Measurements from ENCODE around the gene TLX1.

The TLX1 gene

GRCh38 chr10:101130984-101131961, at the start of gene TLX1:
TSS of gene TLX1 (plus strand) at chr10:101131300. CDS start at chr10:101131542, 242 bp downstream.
- H3K4me1 ChIP-seq (ENCODE audit: control insufficient read depth, insufficient read depth, low read length) = peaks cover 17% of the 10 kb centered on the region
- H3K4me3 ChIP-seq (ENCODE audit: low read depth, low read length) = peak within 1 kb of the TSS; percentile 51
- H3K27ac ChIP-seq (ENCODE audit: extremely low read depth, low read depth, low read length) = peak within 1 kb of the TSS; percentile 87
- H3K36me3 ChIP-seq (ENCODE audit: control insufficient read depth in 2 of 2, insufficient read depth in 1 of 2, low read length in 2 of 2) = no peaks in the 10 kb centered on the region
- ChIA-PET CTCF (interaction anchor here (0.6 to 19.6 kb wide), 5 partner anchors 11 to 363 kb away, joined by 3 to 506 read pairs (median 4); partner anchors contain the start of gene KAZALD1), POLR2A (interaction anchor here (0.6 to 1.5 kb wide), 6 partner anchors 10 to 1319 kb away, joined by 3 to 6 read pairs (median 4); no protein-coding TSS in a partner anchor)
- no peaks in the 10 kb centered on the region for H3K9me3 ChIP-seq (ENCODE audit: control insufficient read depth, insufficient read depth, low read depth, low read length)
- no peak for TF ChIP-seq ZNF623 (tag by site-specific recombination; IDR thresholded peaks at IDR 0.05)
- TF ChIP-seq, protein P1, sequence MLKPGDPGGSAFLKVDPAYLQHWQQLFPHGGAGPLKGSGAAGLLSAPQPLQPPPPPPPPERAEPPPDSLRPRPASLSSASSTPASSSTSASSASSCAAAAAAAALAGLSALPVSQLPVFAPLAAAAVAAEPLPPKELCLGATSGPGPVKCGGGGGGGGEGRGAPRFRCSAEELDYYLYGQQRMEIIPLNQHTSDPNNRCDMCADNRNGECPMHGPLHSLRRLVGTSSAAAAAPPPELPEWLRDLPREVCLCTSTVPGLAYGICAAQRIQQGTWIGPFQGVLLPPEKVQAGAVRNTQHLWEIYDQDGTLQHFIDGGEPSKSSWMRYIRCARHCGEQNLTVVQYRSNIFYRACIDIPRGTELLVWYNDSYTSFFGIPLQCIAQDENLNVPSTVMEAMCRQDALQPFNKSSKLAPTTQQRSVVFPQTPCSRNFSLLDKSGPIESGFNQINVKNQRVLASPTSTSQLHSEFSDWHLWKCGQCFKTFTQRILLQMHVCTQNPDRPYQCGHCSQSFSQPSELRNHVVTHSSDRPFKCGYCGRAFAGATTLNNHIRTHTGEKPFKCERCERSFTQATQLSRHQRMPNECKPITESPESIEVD (tag by site-specific recombination; IDR thresholded peaks at IDR 0.05) = peak; percentile 87
- TF ChIP-seq KLF16 (tag by site-specific recombination; IDR thresholded peaks at IDR 0.05) = peak; percentile 23; the same call in 1 of the 2 replicates
- TF ChIP-seq, protein P2, sequence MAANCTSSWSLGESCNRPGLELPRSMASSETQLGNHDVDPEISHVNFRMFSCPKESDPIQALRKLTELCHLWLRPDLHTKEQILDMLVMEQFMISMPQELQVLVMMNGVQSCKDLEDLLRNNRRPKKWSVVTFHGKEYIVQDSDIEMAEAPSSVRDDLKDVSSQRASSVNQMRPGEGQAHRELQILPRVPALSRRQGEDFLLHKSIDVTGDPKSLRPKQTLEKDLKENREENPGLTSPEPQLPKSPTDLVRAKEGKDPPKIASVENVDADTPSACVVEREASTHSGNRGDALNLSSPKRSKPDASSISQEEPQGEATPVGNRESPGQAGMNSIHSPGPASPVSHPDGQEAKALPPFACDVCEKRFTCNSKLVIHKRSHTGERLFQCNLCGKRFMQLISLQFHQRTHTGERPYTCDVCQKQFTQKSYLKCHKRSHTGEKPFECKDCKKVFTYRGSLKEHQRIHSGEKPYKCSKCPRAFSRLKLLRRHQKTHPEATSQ (tag by site-specific recombination; IDR thresholded peaks at IDR 0.05) = no peak
- TF ChIP-seq ZNF548 (tag by site-specific recombination; IDR thresholded peaks at IDR 0.05) = no peak
- TF ChIP-seq ZNF341 (tag by site-specific recombination; IDR thresholded peaks at IDR 0.05; ENCODE audit: low read depth) = peak; percentile 91
- peak; percentile 77; the same call in 1 of the 2 replicates for TF ChIP-seq BCL11B (tag by site-specific recombination; IDR thresholded peaks at IDR 0.05; ENCODE audit: low read depth)
- TF ChIP-seq ZNF37A (tag by site-specific recombination; IDR thresholded peaks at IDR 0.05) = no peak
- TF ChIP-seq ZNF837 (tag by site-specific recombination; IDR thresholded peaks at IDR 0.05) = no peak
- peak; percentile 68 for TF ChIP-seq ZNF423 (tag by site-specific recombination; IDR thresholded peaks at IDR 0.05)
- peak; percentile 38; the same call in 1 of the 2 replicates for TF ChIP-seq ZFP69B (tag by site-specific recombination; IDR thresholded peaks at IDR 0.05)
- no peak for TF ChIP-seq MEIS1 (CRISPR knock-in tag; IDR thresholded peaks at IDR 0.05; ENCODE audit: borderline replicate concordance)
- TF ChIP-seq KLF7 (tag by site-specific recombination; IDR thresholded peaks at IDR 0.05; ENCODE audit: borderline replicate concordance) = no peak
- peak; percentile 46; the same call in 1 of the 2 replicates for TF ChIP-seq IKZF3 (tag by site-specific recombination; IDR thresholded peaks at IDR 0.05)
- TF ChIP-seq, protein P3, sequence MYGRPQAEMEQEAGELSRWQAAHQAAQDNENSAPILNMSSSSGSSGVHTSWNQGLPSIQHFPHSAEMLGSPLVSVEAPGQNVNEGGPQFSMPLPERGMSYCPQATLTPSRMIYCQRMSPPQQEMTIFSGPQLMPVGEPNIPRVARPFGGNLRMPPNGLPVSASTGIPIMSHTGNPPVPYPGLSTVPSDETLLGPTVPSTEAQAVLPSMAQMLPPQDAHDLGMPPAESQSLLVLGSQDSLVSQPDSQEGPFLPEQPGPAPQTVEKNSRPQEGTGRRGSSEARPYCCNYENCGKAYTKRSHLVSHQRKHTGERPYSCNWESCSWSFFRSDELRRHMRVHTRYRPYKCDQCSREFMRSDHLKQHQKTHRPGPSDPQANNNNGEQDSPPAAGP (tag by site-specific recombination; IDR thresholded peaks at IDR 0.05) = peak; percentile 60; the same call in 1 of the 2 replicates
- no peak for TF ChIP-seq HIC1 (tag by site-specific recombination; IDR thresholded peaks at IDR 0.05)
- TF ChIP-seq, protein P4, sequence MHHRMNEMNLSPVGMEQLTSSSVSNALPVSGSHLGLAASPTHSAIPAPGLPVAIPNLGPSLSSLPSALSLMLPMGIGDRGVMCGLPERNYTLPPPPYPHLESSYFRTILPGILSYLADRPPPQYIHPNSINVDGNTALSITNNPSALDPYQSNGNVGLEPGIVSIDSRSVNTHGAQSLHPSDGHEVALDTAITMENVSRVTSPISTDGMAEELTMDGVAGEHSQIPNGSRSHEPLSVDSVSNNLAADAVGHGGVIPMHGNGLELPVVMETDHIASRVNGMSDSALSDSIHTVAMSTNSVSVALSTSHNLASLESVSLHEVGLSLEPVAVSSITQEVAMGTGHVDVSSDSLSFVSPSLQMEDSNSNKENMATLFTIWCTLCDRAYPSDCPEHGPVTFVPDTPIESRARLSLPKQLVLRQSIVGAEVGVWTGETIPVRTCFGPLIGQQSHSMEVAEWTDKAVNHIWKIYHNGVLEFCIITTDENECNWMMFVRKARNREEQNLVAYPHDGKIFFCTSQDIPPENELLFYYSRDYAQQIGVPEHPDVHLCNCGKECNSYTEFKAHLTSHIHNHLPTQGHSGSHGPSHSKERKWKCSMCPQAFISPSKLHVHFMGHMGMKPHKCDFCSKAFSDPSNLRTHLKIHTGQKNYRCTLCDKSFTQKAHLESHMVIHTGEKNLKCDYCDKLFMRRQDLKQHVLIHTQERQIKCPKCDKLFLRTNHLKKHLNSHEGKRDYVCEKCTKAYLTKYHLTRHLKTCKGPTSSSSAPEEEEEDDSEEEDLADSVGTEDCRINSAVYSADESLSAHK (tag by site-specific recombination; IDR thresholded peaks at IDR 0.05) = 0 out of 2 replicates have a peak, but pooled peaks have one; percentile 9
- TF ChIP-seq, protein P5, sequence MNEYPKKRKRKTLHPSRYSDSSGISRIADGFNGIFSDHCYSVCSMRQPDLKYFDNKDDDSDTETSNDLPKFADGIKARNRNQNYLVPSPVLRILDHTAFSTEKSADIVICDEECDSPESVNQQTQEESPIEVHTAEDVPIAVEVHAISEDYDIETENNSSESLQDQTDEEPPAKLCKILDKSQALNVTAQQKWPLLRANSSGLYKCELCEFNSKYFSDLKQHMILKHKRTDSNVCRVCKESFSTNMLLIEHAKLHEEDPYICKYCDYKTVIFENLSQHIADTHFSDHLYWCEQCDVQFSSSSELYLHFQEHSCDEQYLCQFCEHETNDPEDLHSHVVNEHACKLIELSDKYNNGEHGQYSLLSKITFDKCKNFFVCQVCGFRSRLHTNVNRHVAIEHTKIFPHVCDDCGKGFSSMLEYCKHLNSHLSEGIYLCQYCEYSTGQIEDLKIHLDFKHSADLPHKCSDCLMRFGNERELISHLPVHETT (tag by site-specific recombination; IDR thresholded peaks at IDR 0.05) = no peak; the same call in 1 of the 2 replicates
- TF ChIP-seq SP2 (tag by site-specific recombination; IDR thresholded peaks at IDR 0.05) = peak; percentile 92
- peak; percentile 96 for TF ChIP-seq ZIC2 (tag by site-specific recombination; IDR thresholded peaks at IDR 0.05)
- TF ChIP-seq ZNF621 (tag by site-specific recombination; IDR thresholded peaks at IDR 0.05) = no peak
- no peak for TF ChIP-seq ZNF560 (tag by site-specific recombination; IDR thresholded peaks at IDR 0.05; ENCODE audit: borderline replicate concordance)
- TF ChIP-seq ZFP3 (tag by site-specific recombination; IDR thresholded peaks at IDR 0.05; ENCODE audit: low read depth) = no peak
- no peak for TF ChIP-seq ZNF133 (tag by site-specific recombination; IDR thresholded peaks at IDR 0.05)
- TF ChIP-seq ZNF19 (tag by site-specific recombination; IDR thresholded peaks at IDR 0.05; ENCODE audit: low read depth) = no peak
- peak; percentile 89 for TF ChIP-seq ZNF660 (tag by site-specific recombination; IDR thresholded peaks at IDR 0.05)
- TF ChIP-seq ZNF155 (tag by site-specific recombination; IDR thresholded peaks at IDR 0.05) = no peak
